Nephron progenitor cell (in vitro differentiated cells): ENCODE measurements around the gene RAB27B.
"Not testable (repeated sequence)": the region's sequence is repeated elsewhere in the genome, so short reads cannot be mapped to it uniquely, and the experiment has no call there.

Source experiments
- DNase-seq: peaks from one replicate; pipeline ENCODE4 v3.0.0; 2021
- H3K27ac Mint-ChIP-seq: 2 replicates; pipeline ENCODE4 v1.8.0; 2021; ENCODE audit warnings: mild to moderate bottlenecking, moderate library complexity, mixed read lengths
- H3K27me3 Mint-ChIP-seq: 2 replicates; pipeline ENCODE4 v1.8.0; 2021; ENCODE audit warnings: mild to moderate bottlenecking, low read depth, mixed read lengths; ENCODE audit not compliant: poor library complexity
- H3K36me3 Mint-ChIP-seq: 2 replicates; pipeline ENCODE4 v1.8.0; 2021; ENCODE audit warnings: low read depth, mixed read lengths
- H3K4me1 Mint-ChIP-seq: 2 replicates; pipeline ENCODE4 v1.8.0; 2021; ENCODE audit warnings: mixed read lengths
- H3K4me3 Mint-ChIP-seq: 2 replicates; pipeline ENCODE4 v1.8.0; 2021; ENCODE audit warnings: mild to moderate bottlenecking, moderate library complexity, mixed read lengths
- H3K9me3 Mint-ChIP-seq: 2 replicates; pipeline ENCODE4 v1.8.0; 2021; ENCODE audit warnings: mild to moderate bottlenecking, moderate library complexity, mixed read lengths
- TF ChIP-seq, protein P1 (sequence below): fragments of 200-600 bp; sonication (generic); IDR thresholded peaks from 2 replicates; pipeline ENCODE4 v1.5.0; 2021; ENCODE audit warnings: antibody characterized with exemption

RAB27B gene

GRCh38 chr18:54806526-54806925, 21.8 kb upstream of the RAB27B start:
- TF ChIP-seq, protein P1, sequence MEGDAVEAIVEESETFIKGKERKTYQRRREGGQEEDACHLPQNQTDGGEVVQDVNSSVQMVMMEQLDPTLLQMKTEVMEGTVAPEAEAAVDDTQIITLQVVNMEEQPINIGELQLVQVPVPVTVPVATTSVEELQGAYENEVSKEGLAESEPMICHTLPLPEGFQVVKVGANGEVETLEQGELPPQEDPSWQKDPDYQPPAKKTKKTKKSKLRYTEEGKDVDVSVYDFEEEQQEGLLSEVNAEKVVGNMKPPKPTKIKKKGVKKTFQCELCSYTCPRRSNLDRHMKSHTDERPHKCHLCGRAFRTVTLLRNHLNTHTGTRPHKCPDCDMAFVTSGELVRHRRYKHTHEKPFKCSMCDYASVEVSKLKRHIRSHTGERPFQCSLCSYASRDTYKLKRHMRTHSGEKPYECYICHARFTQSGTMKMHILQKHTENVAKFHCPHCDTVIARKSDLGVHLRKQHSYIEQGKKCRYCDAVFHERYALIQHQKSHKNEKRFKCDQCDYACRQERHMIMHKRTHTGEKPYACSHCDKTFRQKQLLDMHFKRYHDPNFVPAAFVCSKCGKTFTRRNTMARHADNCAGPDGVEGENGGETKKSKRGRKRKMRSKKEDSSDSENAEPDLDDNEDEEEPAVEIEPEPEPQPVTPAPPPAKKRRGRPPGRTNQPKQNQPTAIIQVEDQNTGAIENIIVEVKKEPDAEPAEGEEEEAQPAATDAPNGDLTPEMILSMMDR: no peak
- Mint-ChIP-seq H3K27ac (no peak overlapping the region), H3K9me3 (no peaks in the 10 kb centered on the region), H3K36me3 (no peaks in the 10 kb centered on the region), H3K4me1 (no peaks in the 10 kb centered on the region), H3K4me3 (no peak overlapping the region), H3K27me3 (peaks cover 3% of the 10 kb centered on the region)
- DNase-seq: no peak

DNA sequence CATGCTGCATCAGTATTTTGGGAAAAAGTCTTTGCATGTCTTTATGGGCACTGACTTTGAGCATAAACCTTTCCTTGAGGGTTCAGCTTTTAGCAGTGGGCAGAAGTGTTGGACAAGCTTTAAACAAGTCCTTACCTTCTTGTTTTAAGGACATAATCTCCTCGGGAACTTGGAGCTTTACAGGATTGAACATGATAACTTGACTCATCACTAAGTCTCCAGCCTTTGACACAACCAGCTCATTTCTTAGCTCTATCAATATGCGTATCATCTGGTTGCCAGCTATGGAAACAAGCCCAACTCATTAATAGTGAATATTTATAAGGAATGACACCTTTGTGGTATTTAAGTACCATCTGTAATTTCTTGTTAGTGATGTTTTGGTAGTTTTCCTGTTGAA, 21.0 kb upstream of the RAB27B start:
- H3K36me3 Mint-ChIP-seq: no peaks in the 10 kb centered on the region
- TF ChIP-seq, protein P1: no peak
- H3K9me3 Mint-ChIP-seq: no peaks in the 10 kb centered on the region
- no peak overlapping the region for H3K27ac Mint-ChIP-seq
- peaks cover 2% of the 10 kb centered on the region for H3K27me3 Mint-ChIP-seq
- no peak for DNase-seq
- H3K4me1 Mint-ChIP-seq: no peaks in the 10 kb centered on the region
- H3K4me3 Mint-ChIP-seq: no peak overlapping the region

GRCh38 chr18:54810662-54811061, 17.6 kb upstream of the RAB27B start:
- not testable (repeated sequence) for H3K36me3 Mint-ChIP-seq, H3K27ac Mint-ChIP-seq, H3K4me1 Mint-ChIP-seq, DNase-seq, H3K27me3 Mint-ChIP-seq, H3K9me3 Mint-ChIP-seq, H3K4me3 Mint-ChIP-seq

DNA sequence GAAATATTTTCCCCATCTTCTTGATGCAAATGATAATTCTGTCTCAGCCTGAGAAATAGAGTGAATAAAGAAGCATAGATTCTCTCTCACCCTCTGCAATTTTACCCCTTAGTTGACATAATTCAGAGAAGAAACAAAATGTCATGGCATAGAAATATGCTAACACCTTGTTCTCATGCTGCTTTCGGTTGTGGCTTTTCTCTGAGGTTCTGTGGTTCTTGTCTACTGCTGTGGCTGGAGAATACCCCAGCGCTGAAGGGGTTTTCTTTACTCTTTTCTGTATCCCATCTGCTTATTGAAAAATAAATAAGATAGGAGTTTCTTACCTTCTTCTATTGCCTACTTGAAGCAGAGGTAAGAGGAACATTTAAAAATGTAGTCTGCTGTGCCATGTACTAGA, 15.4 kb upstream of the RAB27B start:
- H3K27ac Mint-ChIP-seq: no peak overlapping the region
- TF ChIP-seq, protein P1: no peak
- no peaks in the 10 kb centered on the region for H3K4me1 Mint-ChIP-seq
- H3K27me3 Mint-ChIP-seq: no peaks in the 10 kb centered on the region
- no peaks in the 10 kb centered on the region for H3K9me3 Mint-ChIP-seq
- H3K4me3 Mint-ChIP-seq: no peak overlapping the region
- no peak for DNase-seq
- H3K36me3 Mint-ChIP-seq: no peaks in the 10 kb centered on the region

DNA sequence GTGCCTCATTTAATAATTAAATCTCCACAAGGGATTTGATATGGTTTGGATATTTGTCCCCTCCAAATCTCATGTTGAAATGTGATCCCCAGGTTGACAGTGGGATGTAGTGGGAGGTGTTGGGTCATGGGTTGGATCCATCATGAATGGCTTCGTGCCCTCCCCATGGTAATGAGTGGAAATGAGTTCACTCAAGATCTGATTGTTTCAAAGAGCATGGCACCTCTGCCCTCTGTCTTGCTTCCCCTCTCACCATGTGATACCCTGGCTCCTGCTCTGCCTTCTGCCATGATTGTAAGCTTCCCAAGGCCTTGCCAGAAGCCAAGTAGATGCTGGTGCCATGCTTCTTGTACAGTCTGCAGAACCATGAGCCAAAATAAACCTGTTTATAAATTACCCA, 15.0 kb upstream of the RAB27B start:
- H3K27me3 Mint-ChIP-seq: no peaks in the 10 kb centered on the region
- TF ChIP-seq, protein P1: no peak
- H3K4me1 Mint-ChIP-seq: no peaks in the 10 kb centered on the region
- DNase-seq: no peak
- H3K27ac Mint-ChIP-seq: no peak overlapping the region
- H3K36me3 Mint-ChIP-seq: no peaks in the 10 kb centered on the region
- H3K9me3 Mint-ChIP-seq: no peaks in the 10 kb centered on the region
- H3K4me3 Mint-ChIP-seq: no peak overlapping the region

- Mint-ChIP-seq H3K27me3 (no peaks in the 10 kb centered on the region), H3K9me3 (no peaks in the 10 kb centered on the region), H3K4me3 (no peak overlapping the region), H3K36me3 (no peaks in the 10 kb centered on the region), H3K4me1 (no peaks in the 10 kb centered on the region), H3K27ac (no peak overlapping the region)
- TF ChIP-seq, protein P1: no peak
- DNase-seq: no peak
These were observed 14.2 kb upstream of the RAB27B start for GRCh38 chr18:54813977-54814565.
